ENCODE measurements around the gene ATP11C.
A peak's percentile ranks its signal among the peaks of the same experiment; 100 is the strongest.
"Not testable (repeated sequence)": the region's sequence is repeated elsewhere in the genome, so short reads cannot be mapped to it uniquely, and the experiment has no call there.

The ATP11C gene

DNA sequence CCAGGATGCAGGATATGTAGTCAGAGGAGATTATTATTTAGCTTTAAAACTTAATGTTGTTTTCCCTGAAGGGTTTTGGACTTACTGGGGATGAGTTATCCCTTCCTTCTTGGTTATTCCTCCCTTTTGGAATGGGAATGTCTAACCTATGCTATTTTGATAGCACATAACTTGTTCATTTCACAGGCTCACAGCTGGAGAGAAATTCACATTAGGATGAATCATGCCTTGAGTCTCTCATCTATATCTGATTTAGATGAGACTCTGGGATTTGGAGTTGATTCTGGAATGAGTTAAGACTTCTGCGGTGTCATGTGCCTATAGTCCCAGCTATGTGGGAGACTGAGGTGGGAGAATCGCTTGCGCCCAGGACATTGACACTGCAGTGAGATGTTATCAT is 81.1 kb downstream of the ATP11C start:
- DNase-seq = no peak

DNA sequence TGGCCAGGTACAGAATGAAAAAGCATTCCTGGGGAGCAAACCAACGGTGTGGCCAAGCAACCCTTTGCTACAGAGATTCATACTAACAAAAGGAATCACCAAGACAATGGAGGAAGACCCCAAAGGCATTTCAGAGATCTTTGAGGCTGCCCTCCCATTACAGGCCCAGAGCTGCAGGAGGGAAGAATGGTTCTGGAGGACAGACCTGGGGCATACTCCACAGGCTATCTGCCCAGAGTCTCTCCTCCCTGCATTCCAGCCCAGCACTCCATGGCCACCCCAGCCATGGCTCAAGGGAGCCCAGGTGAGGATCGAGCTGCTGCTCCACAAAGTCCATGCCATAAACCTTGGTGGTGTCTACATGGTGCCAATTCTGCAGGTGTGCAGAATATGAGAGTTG is 81.9 kb downstream of the ATP11C start:
- DNase-seq = no peak

- no peak for DNase-seq
These were observed 88.0 kb downstream of the ATP11C start for GRCh38 chrX:139844884-139845283.

- peak in 1 of 2 experiments; percentile 12 for DNase-seq
These were observed 88.7 kb downstream of the ATP11C start for GRCh38 chrX:139844163-139844562.

DNA sequence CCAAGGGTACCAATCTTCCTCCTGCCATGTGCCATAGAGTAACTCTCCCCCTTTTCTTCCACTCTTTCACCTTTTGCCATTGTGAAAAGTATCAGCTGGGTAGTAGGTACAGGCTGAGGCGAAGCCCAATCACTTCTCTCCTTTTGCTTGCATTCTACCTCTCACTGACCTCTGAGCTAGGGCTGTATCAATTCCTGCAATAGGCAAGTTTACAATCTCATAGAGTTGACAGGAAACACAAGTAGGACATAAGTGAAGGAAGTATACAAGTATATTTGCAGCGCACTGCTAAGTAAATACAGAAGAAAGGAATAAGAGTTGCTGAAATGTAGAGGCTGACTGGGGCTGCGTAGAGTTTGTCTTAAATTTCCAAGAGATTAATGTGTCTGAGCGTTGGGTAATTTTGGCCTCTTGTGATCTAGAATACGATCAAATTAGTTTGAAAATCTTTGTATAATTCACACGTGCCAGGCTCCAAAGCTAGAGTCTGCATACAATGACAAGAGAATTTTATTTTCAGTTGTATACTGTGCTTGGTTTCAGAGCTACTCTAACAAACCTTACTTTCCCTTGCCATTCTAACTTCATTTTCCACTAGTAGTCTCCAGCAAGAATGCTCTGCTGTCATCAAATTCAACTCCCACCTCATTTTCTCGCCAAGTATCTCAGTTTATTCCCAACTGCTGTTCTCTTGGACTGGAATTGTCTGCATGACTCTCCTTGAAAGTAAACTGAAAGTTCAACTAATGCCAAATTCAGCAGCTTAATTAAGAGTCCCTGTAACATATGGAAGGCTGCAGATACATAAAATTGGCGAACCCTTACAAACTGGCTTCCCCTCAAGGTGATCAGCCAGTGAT is 90.3 kb downstream of the ATP11C start:
- DNase-seq = no peak

- DNase-seq = not testable (repeated sequence)
These were observed 96.5 kb downstream of the ATP11C start for GRCh38 chrX:139836335-139836734.

GRCh38 chrX:139834879-139835278 is 98.0 kb downstream of the ATP11C start:
- DNase-seq = no peak

GRCh38 chrX:139832718-139833309 is 100.0 kb downstream of the ATP11C start:
- DNase-seq = no peak

- no peak for DNase-seq
These were observed 101.0 kb downstream of the ATP11C start for GRCh38 chrX:139831675-139832456.

DNA sequence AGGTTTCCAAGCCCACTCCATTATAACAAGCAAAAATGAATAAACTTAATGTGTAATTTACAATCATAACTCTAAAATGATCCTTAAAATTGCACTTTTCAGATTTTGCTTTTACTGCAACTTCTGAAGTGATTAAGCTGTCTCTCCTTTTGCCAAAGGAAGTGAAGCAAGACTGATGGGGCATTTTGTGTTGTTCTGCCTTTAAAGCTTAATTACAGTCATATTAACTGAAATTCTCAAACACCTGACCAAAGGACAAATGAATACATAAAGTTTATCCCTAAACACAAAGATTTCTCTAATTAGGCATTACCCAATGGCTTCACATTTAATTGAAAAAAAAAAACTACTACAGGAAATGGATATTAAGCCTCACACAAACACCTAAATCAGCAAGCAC is 101.8 kb downstream of the ATP11C start:
- no peak for DNase-seq

GRCh38 chrX:139828830-139829229 is 104.0 kb downstream of the ATP11C start:
- DNase-seq = no peak

GRCh38 chrX:139828033-139828432 is 104.8 kb downstream of the ATP11C start:
- DNase-seq = no peak

DNA sequence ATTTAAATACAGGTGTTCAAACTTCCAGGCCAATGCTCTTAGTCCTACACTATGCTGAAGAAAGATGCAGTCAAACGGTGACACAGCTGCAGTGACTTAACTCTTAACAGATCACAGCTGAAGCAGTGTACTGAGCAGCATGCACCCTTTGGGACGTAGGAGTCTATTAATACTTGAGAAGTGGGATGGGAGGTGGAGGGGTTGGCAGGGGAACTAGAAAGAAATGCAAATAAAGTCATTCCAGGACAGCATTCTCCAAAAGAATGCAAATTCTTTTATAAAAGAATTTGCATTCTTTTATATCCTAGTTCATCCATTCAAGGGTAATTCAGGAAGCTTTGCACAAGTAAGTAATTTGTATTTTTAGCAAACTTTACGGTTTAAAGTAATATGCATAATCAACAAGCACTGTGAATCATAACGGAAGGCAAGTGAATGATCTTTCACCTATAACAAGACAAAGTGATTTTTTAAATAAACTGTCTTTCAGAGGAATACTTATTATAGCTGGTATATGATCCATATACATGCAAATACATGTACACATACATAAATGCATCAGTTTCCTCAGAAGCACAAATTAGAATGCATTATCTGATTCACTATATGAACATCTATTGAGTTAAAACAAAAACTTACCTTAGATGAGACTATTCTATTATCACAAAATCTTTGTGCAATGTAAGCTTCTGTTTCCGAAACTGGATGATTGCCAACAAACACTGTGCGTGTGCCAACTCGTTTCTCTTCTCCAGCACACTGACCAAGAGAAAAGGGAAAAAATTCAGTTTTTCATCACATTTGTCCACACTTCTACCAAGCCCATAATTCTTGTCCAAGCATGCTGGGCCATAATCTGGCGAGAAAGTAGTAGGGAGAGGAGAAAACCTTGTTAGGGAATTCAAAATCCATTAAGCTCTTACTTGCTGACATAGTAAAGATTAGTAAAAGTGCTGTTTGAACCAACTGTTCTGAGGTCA is 106.5 kb downstream of the ATP11C start:
- no peak for DNase-seq

GRCh38 chrX:139825618-139826017 is 107.2 kb downstream of the ATP11C start:
- no peak for DNase-seq

GRCh38 chrX:139823806-139824205 is 109.0 kb downstream of the ATP11C start:
- DNase-seq = no peak

- DNase-seq = no peak
These were observed 112.4 kb downstream of the ATP11C start for GRCh38 chrX:139820358-139820984.

GRCh38 chrX:139816204-139816603 is 116.6 kb downstream of the ATP11C start:
- DNase-seq = no peak

- DNase-seq = no peak
These were observed 117.1 kb downstream of the ATP11C start for GRCh38 chrX:139815771-139816170.

GRCh38 chrX:139811942-139812629 is 120.8 kb downstream of the ATP11C start:
- DNase-seq = no peak

- DNase-seq = no peak
These were observed 128.4 kb downstream of the ATP11C start for GRCh38 chrX:139804482-139804881.

DNA sequence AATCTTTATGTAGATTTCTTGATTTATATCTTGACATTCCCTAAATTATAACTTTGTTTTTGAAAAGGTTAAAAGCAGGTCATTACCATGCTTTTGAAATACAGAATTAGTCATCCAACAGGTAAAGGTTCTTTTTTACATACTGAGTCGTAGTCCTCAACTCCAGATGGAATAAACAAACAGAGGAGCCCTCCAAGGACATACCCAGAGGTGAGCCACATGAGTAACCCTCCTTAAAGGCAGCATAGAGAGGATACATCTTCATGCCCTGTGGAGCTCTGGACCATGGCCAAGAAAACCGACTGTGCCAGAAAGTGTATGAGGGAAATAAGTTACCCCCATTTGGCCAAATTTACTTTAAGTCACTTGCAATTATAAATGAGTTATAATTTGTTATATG is 129.6 kb downstream of the ATP11C start:
- DNase-seq = no peak

Measured in NCI-H2081 (cell line).